Heart left ventricle (tissue), 13 donors: ENCODE data around the gene STK17A.
"Not testable (repeated sequence)": the region's sequence is repeated elsewhere in the genome, so short reads cannot be mapped to it uniquely, and the experiment has no call there.

Experiments used
- CTCF ChIP-seq, 12 donors: fragments of 200-600 bp; sonication (generic) in 4 of 12; IDR thresholded peaks; one replicate each; pipeline versions ENCODE4 v1.5.0 to v1.8.0; 2018 to 2022; ENCODE audit warnings: antibody characterized with exemption in 12 of 12, mild to moderate bottlenecking in 5 of 12
- POLR2A ChIP-seq, 2 donors: fragments of 450-650 bp; IDR thresholded peaks; one replicate each; pipeline ENCODE4 v1.6.1; 2017; ENCODE audit warnings: antibody characterized with exemption in 2 of 2, mild to moderate bottlenecking in 2 of 2, moderate library complexity in 2 of 2
- donor health status: ischemic (EF 13 %, LVEDD 7.1; RV severe dilation, severe dysfunction).
- donor health status: DM: no; HTN: yes; CAD: no.
- donor health status: DM: no; HTN: no; CAD: no.
- donor health status: ischemic (EF 25% LVEDD 6.9; RV normal size, moderate dysfunction).
- donor health status: ischemic (EF 25% LVEDD 5.7; RV mildly dilated, moderate dysfunction).
- donor health status: ischemic (EF 35%, LVEDD 5.7; RV mildly dilated, moderate dysfunction).
- donor health status: nonischemic (EF 11% LVEDD 7.7; RV severe dilation, severe dysfunction).
- donor health status: DM: yes; HTN: yes; CAD: no.
- donor health status: PGD.
- donor health status: ischemic (EF 29% LVEDD 5.4; RV normal size, mild dysfunction).
- donor health status: nonischemic (EF 23%, LVEDD 6.1; RV moderate dilation, normal function).

- not testable (repeated sequence) for TF ChIP-seq CTCF, POLR2A (IDR thresholded peaks at IDR 0.05)
These were observed 90.5 kb downstream of the STK17A start for GRCh38 chr7:43673243-43673976.
